HepG2 (cell line): ENCODE results near the gene SMIM38.

Experiments
- CAMTA2 ChIP-seq: sonication (generic); formaldehyde crosslinking; IDR thresholded peaks from 2 replicates; pipeline ENCODE4 v1.4.0; 2020; ENCODE audit warnings: mild to moderate bottlenecking, missing genetic modification reagents, borderline replicate concordance
- CTCF ChIP-seq: sonication (generic); formaldehyde crosslinking; IDR thresholded peaks from 2 replicates; pipeline ENCODE4 v1.5.0; 2020; ENCODE audit warnings: mild to moderate bottlenecking, missing genetic modification reagents, moderate library complexity
- ZNF629 ChIP-seq: sonication (generic); formaldehyde crosslinking; conservative IDR thresholded peaks from 2 replicates; pipeline ENCODE4 v1.5.0; 2020; ENCODE audit warnings: missing genetic modification reagents
- TF ChIP-seq, protein P1 (sequence below): sonication (generic); formaldehyde crosslinking; IDR thresholded peaks from 2 replicates; pipeline ENCODE4 v1.4.0; 2020; ENCODE audit warnings: missing genetic modification reagents, mild to moderate bottlenecking, borderline replicate concordance

DNA sequence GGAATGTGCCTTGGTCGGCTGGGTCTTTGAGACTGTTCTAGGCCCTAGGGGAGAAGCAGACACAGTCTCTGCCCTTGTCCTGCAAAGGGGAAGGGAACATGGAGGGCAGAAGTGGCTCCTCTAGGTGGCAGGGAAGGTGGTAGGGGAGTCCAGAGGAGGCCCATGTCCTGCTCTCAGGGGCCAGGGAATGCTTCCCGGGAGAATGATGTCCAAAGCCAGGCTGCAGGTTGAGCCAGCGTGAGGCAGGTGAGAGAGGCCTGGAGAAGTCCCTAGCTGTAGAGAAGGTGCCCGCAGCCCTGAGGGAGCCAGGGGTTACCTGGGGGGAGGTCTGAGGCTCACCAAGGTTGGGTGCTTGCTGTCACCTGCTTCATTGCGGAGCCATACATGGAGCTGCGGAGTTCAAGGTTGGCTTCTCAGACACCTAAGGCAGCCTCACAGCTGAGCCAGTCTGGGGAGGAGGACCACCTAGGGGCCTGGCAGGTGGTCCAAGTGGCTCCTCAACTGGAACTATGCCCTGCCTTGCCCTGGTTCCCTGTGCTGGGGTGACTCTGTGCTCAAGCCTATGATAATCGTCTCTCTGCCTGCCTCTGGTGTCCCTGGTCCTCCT lies 46.1 kb downstream of the SMIM38 start:
- no peak for TF ChIP-seq ZNF629 (CRISPR knock-in tag)
- TF ChIP-seq CTCF (CRISPR knock-in tag) = no peak
- TF ChIP-seq, protein P1, sequence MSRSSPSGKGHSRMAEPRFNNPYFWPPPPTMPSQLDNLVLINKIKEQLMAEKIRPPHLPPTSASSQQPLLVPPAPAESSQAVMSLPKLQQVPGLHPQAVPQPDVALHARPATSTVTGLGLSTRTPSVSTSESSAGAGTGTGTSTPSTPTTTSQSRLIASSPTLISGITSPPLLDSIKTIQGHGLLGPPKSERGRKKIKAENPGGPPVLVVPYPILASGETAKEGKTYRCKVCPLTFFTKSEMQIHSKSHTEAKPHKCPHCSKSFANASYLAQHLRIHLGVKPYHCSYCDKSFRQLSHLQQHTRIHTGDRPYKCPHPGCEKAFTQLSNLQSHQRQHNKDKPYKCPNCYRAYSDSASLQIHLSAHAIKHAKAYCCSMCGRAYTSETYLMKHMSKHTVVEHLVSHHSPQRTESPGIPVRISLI (CRISPR knock-in tag) = no peak
- no peak for TF ChIP-seq CAMTA2
